GM12891 (cell line): ENCODE data around the gene KCNMA1.

Experiments used
- POLR2A ChIP-seq: IDR thresholded peaks from 2 replicates; pipeline ENCODE4 v1.6.1; 2011; ENCODE audit warnings: low read depth, low read length, control low read depth
- POLR2AphosphoS5 ChIP-seq: IDR thresholded peaks from 2 replicates; pipeline ENCODE4 v1.6.1; 2011; ENCODE audit warnings: low read depth, low read length, control low read depth
- SPI1 ChIP-seq: IDR thresholded peaks from 2 replicates; pipeline ENCODE4 v1.6.1; 2011; ENCODE audit warnings: low read depth, low read length, control low read depth
- TAF1 ChIP-seq: IDR thresholded peaks from 2 replicates; pipeline ENCODE4 v1.6.1; 2011; ENCODE audit warnings: low read depth, low read length, control low read depth

- TF ChIP-seq TAF1 (no peak), POLR2A (no peak), POLR2AphosphoS5 (no peak), SPI1 (no peak)
These were observed 216.6 kb downstream of the KCNMA1 start for GRCh38 chr10:77420947-77421523.
